Measurements from ENCODE around the gene TOB1.
A peak's percentile ranks its signal among the peaks of the same experiment; 100 is the strongest.
"Not testable (repeated sequence)": the region's sequence is repeated elsewhere in the genome, so short reads cannot be mapped to it uniquely, and the experiment has no call there.

Gene TOB1

GRCh38 chr17:50877042-50877441 lies 10.9 kb upstream of the TOB1 start:
- DNase-seq; in situ Hi-C loops (cut with HindIII; ENCODE audit: low pct_ligation_motif_present, low pct_unique_long_range_greater_than_20kb, low sequenced_read_pairs): not testable (repeated sequence)

- no peak for DNase-seq
- in situ Hi-C loops (cut with HindIII; ENCODE audit: low pct_ligation_motif_present, low pct_unique_long_range_greater_than_20kb, low sequenced_read_pairs): no loop called here
These were observed 8.9 kb upstream of the TOB1 start for GRCh38 chr17:50875074-50875473.

GRCh38 chr17:50872710-50873424 lies 6.7 kb upstream of the TOB1 start:
- no peak for DNase-seq
- in situ Hi-C loops (cut with HindIII; ENCODE audit: low pct_ligation_motif_present, low pct_unique_long_range_greater_than_20kb, low sequenced_read_pairs): no loop called here

- no peak for DNase-seq
- in situ Hi-C loops (cut with HindIII; ENCODE audit: low pct_ligation_motif_present, low pct_unique_long_range_greater_than_20kb, low sequenced_read_pairs): no loop called here
These were observed 5.7 kb upstream of the TOB1 start for GRCh38 chr17:50871898-50872297.

- in situ Hi-C loops (cut with HindIII; ENCODE audit: low pct_ligation_motif_present, low pct_unique_long_range_greater_than_20kb, low sequenced_read_pairs): no loop called here
- no peak for DNase-seq
These were observed 5.2 kb upstream of the TOB1 start for GRCh38 chr17:50871364-50871763.

GRCh38 chr17:50868602-50869001 lies 2.4 kb upstream of the TOB1 start:
- in situ Hi-C loops (cut with HindIII; ENCODE audit: low pct_ligation_motif_present, low pct_unique_long_range_greater_than_20kb, low sequenced_read_pairs): no loop called here

GRCh38 chr17:50868140-50868438 lies 1.9 kb upstream of the TOB1 start:
- in situ Hi-C loops (cut with HindIII; ENCODE audit: low pct_ligation_motif_present, low pct_unique_long_range_greater_than_20kb, low sequenced_read_pairs): no loop called here
- no peak for DNase-seq

More at GRCh38 chr17:50868602-50869001, 2.4 kb upstream of the TOB1 start:
- DNase-seq: no peak

GRCh38 chr17:50867363-50868139 lies 1.4 kb upstream of the TOB1 start:
- in situ Hi-C loops (cut with HindIII; ENCODE audit: low pct_ligation_motif_present, low pct_unique_long_range_greater_than_20kb, low sequenced_read_pairs): no loop called here
- DNase-seq: peak; percentile 99

GRCh38 chr17:50866950-50867362 lies 802 bp upstream of the TOB1 start:
- no peak for DNase-seq

GRCh38 chr17:50865868-50866260 lies 290 bp downstream of the TOB1 start:
- no peak for DNase-seq
- in situ Hi-C loops (cut with HindIII; ENCODE audit: low pct_ligation_motif_present, low pct_unique_long_range_greater_than_20kb, low sequenced_read_pairs): no loop called here

More at GRCh38 chr17:50866950-50867362, 802 bp upstream of the TOB1 start:
- in situ Hi-C loops (cut with HindIII; ENCODE audit: low pct_ligation_motif_present, low pct_unique_long_range_greater_than_20kb, low sequenced_read_pairs): no loop called here

- DNase-seq: peak; percentile 57
- in situ Hi-C loops (cut with HindIII; ENCODE audit: low pct_ligation_motif_present, low pct_unique_long_range_greater_than_20kb, low sequenced_read_pairs): no loop called here
These were observed 890 bp downstream of the TOB1 start for GRCh38 chr17:50865060-50865867.

GRCh38 chr17:50864747-50865059 lies 1.5 kb downstream of the TOB1 start:
- in situ Hi-C loops (cut with HindIII; ENCODE audit: low pct_ligation_motif_present, low pct_unique_long_range_greater_than_20kb, low sequenced_read_pairs): no loop called here
- no peak for DNase-seq

GRCh38 chr17:50863931-50864330 lies 2.2 kb downstream of the TOB1 start:
- in situ Hi-C loops (cut with HindIII; ENCODE audit: low pct_ligation_motif_present, low pct_unique_long_range_greater_than_20kb, low sequenced_read_pairs): no loop called here
- DNase-seq: no peak

- DNase-seq: peak; percentile 62
- in situ Hi-C loops (cut with HindIII; ENCODE audit: low pct_ligation_motif_present, low pct_unique_long_range_greater_than_20kb, low sequenced_read_pairs): no loop called here
These were observed 2.8 kb downstream of the TOB1 start for GRCh38 chr17:50863221-50863843.

GRCh38 chr17:50861822-50862528 lies 4.2 kb downstream of the TOB1 start:
- in situ Hi-C loops (cut with HindIII; ENCODE audit: low pct_ligation_motif_present, low pct_unique_long_range_greater_than_20kb, low sequenced_read_pairs): no loop called here

GRCh38 chr17:50861334-50861676 lies 4.8 kb downstream of the TOB1 start:
- DNase-seq: no peak
- in situ Hi-C loops (cut with HindIII; ENCODE audit: low pct_ligation_motif_present, low pct_unique_long_range_greater_than_20kb, low sequenced_read_pairs): no loop called here

More at GRCh38 chr17:50861822-50862528, 4.2 kb downstream of the TOB1 start:
- DNase-seq: no peak

GRCh38 chr17:50859727-50860126 lies 6.4 kb downstream of the TOB1 start:
- DNase-seq; in situ Hi-C loops (cut with HindIII; ENCODE audit: low pct_ligation_motif_present, low pct_unique_long_range_greater_than_20kb, low sequenced_read_pairs): not testable (repeated sequence)

- in situ Hi-C loops (cut with HindIII; ENCODE audit: low pct_ligation_motif_present, low pct_unique_long_range_greater_than_20kb, low sequenced_read_pairs): no loop called here
- DNase-seq: no peak
These were observed 7.5 kb downstream of the TOB1 start for GRCh38 chr17:50858486-50859225.

Data from ACHN (cell line).